ENCODE results near the gene ARHGAP26.

DNA sequence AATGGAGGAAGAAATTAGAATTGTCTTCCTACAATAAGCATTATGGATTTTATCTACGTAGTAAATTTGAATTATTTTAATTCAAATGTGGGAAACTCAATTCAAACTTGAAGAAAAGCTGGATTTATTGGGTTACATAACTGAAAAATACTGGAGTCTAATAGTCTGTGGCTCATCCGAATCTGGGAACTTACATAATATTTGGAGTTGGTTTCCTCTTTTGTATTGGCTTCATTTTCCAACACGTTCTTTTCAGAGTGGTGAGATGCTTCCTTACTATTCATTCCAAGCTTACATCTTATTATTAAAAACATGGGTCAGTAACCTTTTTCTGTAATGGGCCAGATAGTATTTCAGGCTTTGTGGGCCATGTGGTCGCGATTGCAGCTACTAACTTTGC is 164.8 kb downstream of the ARHGAP26 start:
- TF ChIP-seq CTCF (IDR thresholded peaks at IDR 0.05; ENCODE audit: low read depth, low read length, poor library complexity, severe bottlenecking): no peak
- TF ChIP-seq EZH2phosphoT487 (IDR thresholded peaks at IDR 0.05; ENCODE audit: borderline replicate concordance, low read length): no peak

All from DOHH2 (cell line).